Ishikawa (cell line): ENCODE data around the gene S1PR3.

Source experiments
- TAF1 ChIP-seq: IDR thresholded peaks from 2 replicates; pipeline ENCODE4 v1.6.1; 2012; ENCODE audit warnings: low read depth, mild to moderate bottlenecking
- TEAD4 ChIP-seq: IDR thresholded peaks from 2 replicates; pipeline ENCODE4 v1.6.1; 2012

GRCh38 chr9:89001917-89002540 is 10.8 kb downstream of the S1PR3 start:
- TF ChIP-seq TAF1 (no peak), TEAD4 (no peak)
